K562 (cell line): ENCODE data around the gene CRAMP1. TPM values are rescaled to one million over a fixed set of nuclear protein-coding genes. Genes with fewer than 3 reads are reported as not detected.

ENCODE experiments used
- ATAC-seq: fragments of 200-7000 bp; cut with Tn5 transposase; 3 replicates; pipeline ENCODE4 v1.9.1; 2020; ENCODE audit warnings: moderate library complexity
- BruUV-seq: library from RNA; stranded (reverse); fragments of 400-500 nt; replicated peaks from 2 replicates; lab custom pipeline; 2021; lab: Mats Ljungman, UMichigan
- CTCF ChIA-PET: fragments of 300-600 bp; formaldehyde crosslinking; extraction: SDS; loops from one replicate; lab custom pipeline; 2021; ENCODE audit warnings: low intra/inter-chr PET ratio; lab: Yijun Ruan, JAX
- POLR2A ChIA-PET: fragments of 300-600, 350-650 bp; sonication (Branson Sonifier 250); formaldehyde crosslinking; extraction: SDS; loops from one replicate; lab custom pipeline; 2021; ENCODE audit warnings: antibody characterized with exemption, inconsistent platforms; lab: Yijun Ruan, JAX
- DNase-seq, 4 experiments: peaks; one replicate each; pipeline versions ENCODE4 v3.0.0 to v3.0.0-alpha.2; 2011 to 2018; ENCODE audit warnings: low spot score in 3 of 4, mixed read lengths in 3 of 4; ENCODE audit errors: extremely low read depth in 1 of 4
- FAIRE-seq: peaks from 2 replicates; lab custom pipeline; 2011; peaks lifted over from hg19 to GRCh38; lab: Jason Lieb, UNC
- H2AFZ ChIP-seq: 2 replicates; pipeline ENCODE4 v1.6.0; 2011; ENCODE audit warnings: low read depth, low read length, control low read depth, inconsistent platforms
- H3K27ac ChIP-seq: fragments of 200-600 bp; 3 replicates; pipeline ENCODE4 v1.8.0; 2011; ENCODE audit warnings: low read depth, mild to moderate bottlenecking, control low read depth, inconsistent platforms, low read length, moderate library complexity, mixed read lengths; ENCODE audit errors: extremely low read depth
- H3K27me3 ChIP-seq, 2 experiments: fragments of 300-600 bp in 1 of 2; 2 replicates in 1 of 2; 3 replicates in 1 of 2; pipeline versions ENCODE4 v1.6.0 to v1.8.0; 2011; ENCODE audit warnings: inconsistent platforms in 2 of 2, low read length in 2 of 2, mild to moderate bottlenecking in 1 of 2, mixed read lengths in 1 of 2, moderate library complexity in 1 of 2; ENCODE audit not compliant: control insufficient read depth in 2 of 2, insufficient read depth in 2 of 2
- H3K36me3 ChIP-seq: fragments of 300-600 bp; 3 replicates; pipeline ENCODE4 v1.8.0; 2011; ENCODE audit warnings: mild to moderate bottlenecking, low read length, inconsistent platforms; ENCODE audit not compliant: control insufficient read depth, insufficient read depth
- H3K4me1 ChIP-seq, 2 experiments: fragments of 200-600 bp in 1 of 2; replicated peaks in 1 of 2; 2 replicates in 1 of 2; 3 replicates in 1 of 2; pipeline versions ENCODE4 v1.5.1 to v1.8.0; 2011; ENCODE audit warnings: inconsistent platforms in 2 of 2, low read length in 2 of 2, mild to moderate bottlenecking in 1 of 2, mixed read lengths in 1 of 2, moderate library complexity in 1 of 2; ENCODE audit not compliant: control insufficient read depth in 2 of 2, insufficient read depth in 2 of 2
- H3K4me2 ChIP-seq: 2 replicates; pipeline ENCODE4 v1.6.1; 2011; ENCODE audit warnings: low read length, control low read depth, inconsistent platforms, mixed read lengths; ENCODE audit not compliant: insufficient read depth
- H3K4me3 ChIP-seq: fragments of 200-600 bp; sonication (generic), shearing (Covaris generic); 2 replicates; pipeline ENCODE4 v1.5.1; 2016; ENCODE audit warnings: control low read depth, inconsistent platforms
- H3K79me2 ChIP-seq: fragments of 200-600 bp; 3 replicates; pipeline ENCODE4 v1.8.0; 2011; ENCODE audit warnings: low read length, inconsistent platforms; ENCODE audit not compliant: control insufficient read depth, insufficient read depth
- H3K9ac ChIP-seq, 2 experiments: 2 replicates each; pipeline versions ENCODE4 v1.6.0 to v1.6.1; 2011; ENCODE audit warnings: low read depth in 2 of 2, low read length in 2 of 2, control low read depth in 1 of 2, inconsistent platforms in 1 of 2, mild to moderate bottlenecking in 1 of 2, mixed read lengths in 1 of 2; ENCODE audit not compliant: insufficient read depth in 1 of 2
- H3K9me1 ChIP-seq: one replicate; pipeline ENCODE4 v1.6.0; 2011; ENCODE audit warnings: inconsistent platforms, mild to moderate bottlenecking, low read length, moderate library complexity; ENCODE audit not compliant: control insufficient read depth, insufficient read depth
- H3K9me3 ChIP-seq: replicated peaks from 2 replicates; pipeline ENCODE4 v1.5.1; 2011; ENCODE audit warnings: low read depth, low read length, inconsistent platforms; ENCODE audit not compliant: control insufficient read depth, insufficient read depth
- H4K20me1 ChIP-seq: replicated peaks from 2 replicates; pipeline ENCODE4 v1.6.1; 2011; ENCODE audit warnings: low read length, inconsistent platforms, mixed read lengths; ENCODE audit not compliant: control insufficient read depth, insufficient read depth
- CC2D1A ChIP-seq: fragments of 450-650 bp; IDR thresholded peaks from 2 replicates; pipeline ENCODE4 v1.6.1; 2017; ENCODE audit warnings: mild to moderate bottlenecking
- DPF2 ChIP-seq: fragments of 450-650 bp; IDR thresholded peaks from 2 replicates; pipeline ENCODE4 v1.6.1; 2016
- MEIS2 ChIP-seq: fragments of 450-650 bp; IDR thresholded peaks from 2 replicates; pipeline ENCODE4 v1.6.1; 2014; ENCODE audit warnings: mild to moderate bottlenecking; ENCODE audit not compliant: partially characterized antibody
- MYNN ChIP-seq, 2 experiments: sonication (generic); formaldehyde crosslinking in 1 of 2; IDR thresholded peaks; 2 replicates each; pipeline versions ENCODE4 v1.5.0 to v1.6.1; 2016 to 2020; ENCODE audit warnings: antibody characterized with exemption in 1 of 2, missing genetic modification reagents in 1 of 2
- POLR2G ChIP-seq: fragments of 200-400 bp; formaldehyde crosslinking; IDR thresholded peaks from 2 replicates; pipeline ENCODE4 v1.6.1; 2017; ENCODE audit warnings: low read depth, mild to moderate bottlenecking, antibody characterized with exemption, low read length, moderate library complexity
- RBM22 ChIP-seq: fragments of 200-400 bp; formaldehyde crosslinking; IDR thresholded peaks from 2 replicates; pipeline ENCODE4 v1.6.1; 2018; ENCODE audit warnings: low read length, low read depth; ENCODE audit not compliant: poor library complexity, severe bottlenecking
- SUPT5H ChIP-seq: fragments of 450-650 bp; IDR thresholded peaks from 2 replicates; pipeline ENCODE4 v1.6.1; 2016
- ZBED1 ChIP-seq: IDR thresholded peaks from 2 replicates; pipeline ENCODE4 v1.6.1; 2014
- ZBTB5 ChIP-seq: fragments of 450-650 bp; IDR thresholded peaks from 2 replicates; pipeline ENCODE4 v1.6.1; 2017; ENCODE audit warnings: antibody characterized with exemption
- ZC3H8 ChIP-seq: fragments of 450-650 bp; IDR thresholded peaks from 2 replicates; pipeline ENCODE4 v1.6.1; 2017
- ZNF583 ChIP-seq: fragments of 250-450 bp; sonication (Bioruptor Pico); IDR thresholded peaks from 2 replicates; pipeline ENCODE4 v1.4.0; 2020
- WGBS: fragments of 100-300 bp; shearing (Covaris generic); methylation state at CpG from one replicate; pipeline ENCODE4 v1.1.6; 2016; ENCODE audit warnings: low coverage, mixed read lengths; ENCODE audit not compliant: insufficient coverage; ENCODE audit errors: missing lambda C conversion rate; 5-methylcytosine and 5-hydroxymethylcytosine counted together
- in situ Hi-C: fragments of 300-500 bp; cut with MboI; formaldehyde crosslinking; loops from 4 replicates; pipeline ENCODE4 v1.15.0; 2018; ENCODE audit warnings: inconsistent platforms, mixed read lengths
- intact Hi-C: fragments of 100-400 bp; cut with micrococcal nuclease; formaldehyde crosslinking; loops from 2 replicates; pipeline ENCODE4 v1.14.2; 2022
- polyA plus RNA-seq, 8 experiments: library from polyadenylated mRNA; depleted of rRNA in 4 of 8; stranded (reverse) in 5 of 8; unstranded in 3 of 8; fragments of >200 nt; fragmentation: Nextera tagmentation in 2 of 8; fragmentation: Illumina TruSeq in 1 of 8; extraction: Ambion mirVana in 2 of 8; extraction: Trizol in 1 of 8; gene quantifications; 2 replicates each; pipeline versions ENCODE4 v1.2.1 to v1.2.3, GENCODE V29; 2011 to 2014; ENCODE audit warnings: inconsistent platforms in 1 of 8, missing spikeins in 1 of 8
- total RNA-seq, 7 experiments: library from RNA; depleted of rRNA in 6 of 7; stranded (reverse); fragments of >200 nt in 6 of 7; fragmentation: Illumina TruSeq in 2 of 7; extraction: Trizol in 2 of 7; gene quantifications; 2 replicates each; pipeline versions ENCODE4 v1.2.1 to v1.2.3, GENCODE V29; 2011 to 2021; ENCODE audit warnings: low replicate concordance in 1 of 7

The CRAMP1 gene
- total and polyA plus RNA-seq, 9 of the 15 experiments (the other 6 are each of a cell fraction or from before 2014, with no cell fraction given) = 0.52 to 20.8 (median 7.5) TPM

- DNase-seq = no peak
- H3K27ac ChIP-seq = no peak overlapping the region
- BruUV-seq = no TSS peak
- no peak for ATAC-seq
- H3K4me1 ChIP-seq = peaks cover 0 to 36% of the 10 kb centered on the region in 2 experiments; a peak in 3 of 5 replicates
- ChIA-PET CTCF (no interaction called here), POLR2A (no interaction called here)
- FAIRE-seq = no peak
- in situ Hi-C loops = no loop called here
- H3K27me3 ChIP-seq = no peaks in the 10 kb centered on the region
- no peaks in the 10 kb centered on the region; the same call in 2 of the 3 replicates for H3K79me2 ChIP-seq
- H3K4me2 ChIP-seq = no peak overlapping the region
- H3K36me3 ChIP-seq = peaks cover 94% of the 10 kb centered on the region; the same call in 2 of the 3 replicates
- H3K9me3 ChIP-seq = peaks cover 4% of the 10 kb centered on the region; the same call in 1 of the 2 replicates
- no peak overlapping the region for H2AFZ ChIP-seq
- no peak for TF ChIP-seq SUPT5H
- peak; percentile 18; the same call in 1 of the 2 replicates for TF ChIP-seq MYNN (IDR thresholded peaks at IDR 0.05)
- no peak for TF ChIP-seq MYNN (CRISPR knock-in tag; IDR thresholded peaks at IDR 0.05)
- H3K9ac ChIP-seq = peak overlapping the region in 1 of 2 experiments; percentile 35; a peak in 2 of 4 replicates
- WGBS = 95% methylated on average over 16 of the region's 16 CpGs
- intact Hi-C loops = no loop called here
- H4K20me1 ChIP-seq = peaks cover 3% of the 10 kb centered on the region; the same call in 1 of the 2 replicates
- H3K9me1 ChIP-seq = no peaks in the 10 kb centered on the region
- H3K4me3 ChIP-seq = no peak overlapping the region
Observed at GRCh38 chr16:1655269-1655807, 43.2 kb downstream of the CRAMP1 start.

- whole genome bisulfite sequencing = 94% methylated on average over 36 of the region's 52 CpGs
- no peak overlapping the region for H3K27ac ChIP-seq
- peak overlapping the region in 1 of 2 experiments; percentile 83; a peak in 2 of 4 replicates for H3K9ac ChIP-seq
- in situ Hi-C loops (no loop called here), intact Hi-C loops (no loop called here)
- H3K79me2 ChIP-seq = no peaks in the 10 kb centered on the region; the same call in 2 of the 3 replicates
- peaks cover under 1% of the 10 kb centered on the region; the same call in 1 of the 2 replicates for H3K9me3 ChIP-seq
- H2AFZ ChIP-seq = no peak overlapping the region
- H3K36me3 ChIP-seq = peaks cover 92% of the 10 kb centered on the region; the same call in 2 of the 3 replicates
- DNase-seq (no peak), ATAC-seq (no peak; the same call in 2 of the 3 replicates), FAIRE-seq (no peak)
- H3K9me1 ChIP-seq = no peaks in the 10 kb centered on the region
- H3K4me2 ChIP-seq = no peak overlapping the region
- ChIA-PET POLR2A (no interaction called here), CTCF (no interaction called here)
- TF ChIP-seq ZBED1 (no peak), MEIS2 (no peak), POLR2G (peak; percentile 56), RBM22 (peak; percentile 28), ZC3H8 (no peak), CC2D1A (no peak), ZNF583 (CRISPR knock-in tag) (no peak), ZBTB5 (no peak), DPF2 (no peak)
- BruUV-seq = no TSS peak
- H3K4me3 ChIP-seq = no peak overlapping the region
- peaks cover 3% of the 10 kb centered on the region; the same call in 1 of the 2 replicates for H4K20me1 ChIP-seq
- peaks cover 0 to 36% of the 10 kb centered on the region in 2 experiments; a peak in 3 of 5 replicates for H3K4me1 ChIP-seq
- no peaks in the 10 kb centered on the region for H3K27me3 ChIP-seq
Observed at GRCh38 chr16:1655909-1656807, 44.0 kb downstream of the CRAMP1 start.
